GM12873 (cell line): Measurements from ENCODE around the gene GPX5.

Source experiments
- TF ChIP-seq, protein P1 (sequence below): IDR thresholded peaks from 2 replicates; pipeline ENCODE4 v1.5.1; 2012; ENCODE audit warnings: low read depth, mild to moderate bottlenecking, moderate library complexity, low read length, control low read depth; ENCODE audit not compliant: insufficient read depth; ENCODE audit errors: missing control alignments

The GPX5 gene

GRCh38 chr6:28542440-28543296 lies 17.0 kb downstream of the GPX5 start:
- TF ChIP-seq, protein P1, sequence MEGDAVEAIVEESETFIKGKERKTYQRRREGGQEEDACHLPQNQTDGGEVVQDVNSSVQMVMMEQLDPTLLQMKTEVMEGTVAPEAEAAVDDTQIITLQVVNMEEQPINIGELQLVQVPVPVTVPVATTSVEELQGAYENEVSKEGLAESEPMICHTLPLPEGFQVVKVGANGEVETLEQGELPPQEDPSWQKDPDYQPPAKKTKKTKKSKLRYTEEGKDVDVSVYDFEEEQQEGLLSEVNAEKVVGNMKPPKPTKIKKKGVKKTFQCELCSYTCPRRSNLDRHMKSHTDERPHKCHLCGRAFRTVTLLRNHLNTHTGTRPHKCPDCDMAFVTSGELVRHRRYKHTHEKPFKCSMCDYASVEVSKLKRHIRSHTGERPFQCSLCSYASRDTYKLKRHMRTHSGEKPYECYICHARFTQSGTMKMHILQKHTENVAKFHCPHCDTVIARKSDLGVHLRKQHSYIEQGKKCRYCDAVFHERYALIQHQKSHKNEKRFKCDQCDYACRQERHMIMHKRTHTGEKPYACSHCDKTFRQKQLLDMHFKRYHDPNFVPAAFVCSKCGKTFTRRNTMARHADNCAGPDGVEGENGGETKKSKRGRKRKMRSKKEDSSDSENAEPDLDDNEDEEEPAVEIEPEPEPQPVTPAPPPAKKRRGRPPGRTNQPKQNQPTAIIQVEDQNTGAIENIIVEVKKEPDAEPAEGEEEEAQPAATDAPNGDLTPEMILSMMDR = peak; percentile 71

- TF ChIP-seq, protein P1 = no peak
Observed at GRCh38 chr6:28543651-28544610, 18.2 kb downstream of the GPX5 start.

DNA sequence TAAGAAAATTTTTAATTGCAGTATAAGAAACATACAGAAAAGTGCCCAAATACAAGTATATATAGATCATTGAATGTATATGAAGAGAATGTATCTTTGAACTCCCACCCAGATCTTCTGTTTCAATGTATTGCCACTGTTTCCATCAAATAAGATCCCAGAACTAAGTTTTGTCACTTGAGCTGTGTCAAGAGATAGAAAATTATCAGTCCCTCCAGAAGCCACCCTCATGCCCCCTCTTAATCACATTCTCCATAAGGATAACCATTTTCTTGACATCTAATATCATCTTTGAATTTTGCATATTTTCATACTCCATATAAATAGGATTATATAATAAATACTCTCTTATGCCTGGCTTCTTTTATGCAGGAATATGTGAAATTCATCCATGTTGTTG lies 20.3 kb downstream of the GPX5 start:
- TF ChIP-seq, protein P1 = no peak

- TF ChIP-seq, protein P1 = no peak
Observed at GRCh38 chr6:28551891-28552666, 26.4 kb downstream of the GPX5 start.

DNA sequence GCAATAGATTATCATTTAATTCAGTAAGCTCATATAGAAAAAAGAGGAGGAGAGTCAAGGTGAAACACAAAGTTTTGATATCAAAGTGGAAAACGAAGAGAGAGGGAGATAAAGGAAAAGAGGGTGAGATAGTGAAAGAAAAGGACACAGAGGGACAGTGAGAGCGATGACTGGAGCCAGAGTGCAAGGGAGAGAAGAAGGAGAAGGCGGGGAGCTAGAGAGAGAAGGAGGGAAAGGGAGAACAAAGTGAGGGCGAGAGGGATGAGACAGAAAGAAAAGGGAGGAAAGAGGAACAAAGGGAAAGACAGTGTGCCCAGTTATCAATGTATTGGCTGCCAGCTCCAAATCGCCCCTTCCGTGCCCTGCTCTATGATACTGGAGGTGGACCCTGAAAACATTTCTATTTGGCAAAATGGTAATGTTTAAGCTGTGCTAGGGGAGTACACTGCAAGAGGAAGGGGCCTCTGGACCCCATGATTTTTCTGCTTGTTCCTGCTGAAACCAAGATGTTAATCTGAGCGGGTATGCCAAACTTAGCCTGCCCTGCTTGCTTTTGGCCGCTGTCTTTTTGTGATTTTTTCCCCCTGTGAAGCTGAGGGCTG lies 27.8 kb downstream of the GPX5 start:
- TF ChIP-seq, protein P1 = no peak

DNA sequence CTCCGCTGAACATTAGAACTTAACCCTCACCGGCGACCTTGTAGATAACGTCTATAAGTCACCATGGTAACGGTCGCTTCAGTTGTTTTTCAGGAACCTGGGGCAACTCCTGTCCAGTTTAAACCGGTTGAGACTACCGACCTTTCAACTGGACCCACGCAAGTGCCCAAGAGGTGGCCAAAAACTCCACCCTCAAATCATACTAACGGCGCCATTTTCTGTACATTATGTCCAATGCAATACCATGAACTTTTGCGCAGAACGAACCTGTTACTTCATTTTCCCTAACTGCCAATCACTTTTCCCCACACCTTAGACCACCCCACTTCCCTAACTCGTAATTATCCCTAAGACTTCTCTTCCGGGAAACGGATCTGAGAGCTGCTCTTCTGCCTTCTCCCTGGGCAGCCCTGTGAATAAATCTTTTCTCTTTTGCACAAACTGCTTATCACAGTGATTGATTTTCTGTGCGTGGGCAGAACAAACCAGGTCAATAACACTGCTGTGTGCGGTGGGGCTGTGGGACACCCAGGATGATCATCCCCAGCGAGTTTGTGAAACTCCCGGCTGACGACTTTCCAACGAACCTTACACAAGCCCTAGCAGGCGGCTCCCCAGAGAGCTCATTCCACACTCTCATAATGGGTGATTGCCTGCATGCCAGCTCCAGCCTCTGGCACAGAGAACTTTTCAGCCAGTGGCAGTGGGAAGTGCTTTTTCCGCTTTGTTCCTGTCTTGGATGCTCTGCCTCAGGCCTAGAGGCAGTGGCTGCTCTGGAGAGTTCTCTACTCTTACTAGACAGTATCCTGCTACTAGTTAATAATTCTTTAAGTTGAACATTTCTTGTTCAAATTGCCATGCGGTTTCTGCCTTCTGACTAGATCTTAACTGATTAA lies 28.6 kb downstream of the GPX5 start:
- TF ChIP-seq, protein P1 = no peak
